NB4 (cell line): ENCODE data around the gene ZMYND10.

Experiments
- MAX ChIP-seq: IDR thresholded peaks from 2 replicates; pipeline ENCODE4 v1.6.1; 2011; ENCODE audit warnings: low read depth, low read length
- MYC ChIP-seq: IDR thresholded peaks from 2 replicates; pipeline ENCODE4 v1.6.1; 2011; ENCODE audit warnings: low read depth, low read length
- POLR2A ChIP-seq: IDR thresholded peaks from 2 replicates; pipeline ENCODE4 v1.6.1; 2011; ENCODE audit warnings: mild to moderate bottlenecking; ENCODE audit not compliant: insufficient read length; ENCODE audit errors: extremely low read depth
- TF ChIP-seq, protein P1 (sequence below): IDR thresholded peaks from one replicate; pipeline ENCODE4 v1.5.1; 2012; ENCODE audit warnings: low read depth, low read length

- TF ChIP-seq, protein P1, sequence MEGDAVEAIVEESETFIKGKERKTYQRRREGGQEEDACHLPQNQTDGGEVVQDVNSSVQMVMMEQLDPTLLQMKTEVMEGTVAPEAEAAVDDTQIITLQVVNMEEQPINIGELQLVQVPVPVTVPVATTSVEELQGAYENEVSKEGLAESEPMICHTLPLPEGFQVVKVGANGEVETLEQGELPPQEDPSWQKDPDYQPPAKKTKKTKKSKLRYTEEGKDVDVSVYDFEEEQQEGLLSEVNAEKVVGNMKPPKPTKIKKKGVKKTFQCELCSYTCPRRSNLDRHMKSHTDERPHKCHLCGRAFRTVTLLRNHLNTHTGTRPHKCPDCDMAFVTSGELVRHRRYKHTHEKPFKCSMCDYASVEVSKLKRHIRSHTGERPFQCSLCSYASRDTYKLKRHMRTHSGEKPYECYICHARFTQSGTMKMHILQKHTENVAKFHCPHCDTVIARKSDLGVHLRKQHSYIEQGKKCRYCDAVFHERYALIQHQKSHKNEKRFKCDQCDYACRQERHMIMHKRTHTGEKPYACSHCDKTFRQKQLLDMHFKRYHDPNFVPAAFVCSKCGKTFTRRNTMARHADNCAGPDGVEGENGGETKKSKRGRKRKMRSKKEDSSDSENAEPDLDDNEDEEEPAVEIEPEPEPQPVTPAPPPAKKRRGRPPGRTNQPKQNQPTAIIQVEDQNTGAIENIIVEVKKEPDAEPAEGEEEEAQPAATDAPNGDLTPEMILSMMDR: no peak
- no peak for TF ChIP-seq MYC
- TF ChIP-seq POLR2A: no peak
- no peak for TF ChIP-seq MAX
Measured at GRCh38 chr3:50322115-50322385, 23.5 kb downstream of the ZMYND10 start.
